BJ (cell line): ENCODE measurements around the gene GPBAR1. TPM values are rescaled to one million over a fixed set of nuclear protein-coding genes. Genes with fewer than 3 reads are reported as not detected.

Experiments
- CTCF ChIA-PET: fragments of 350-600 bp; formaldehyde crosslinking; extraction: SDS; loops from one replicate; lab custom pipeline; 2021; ENCODE audit warnings: antibody characterized with exemption, inconsistent platforms; lab: Yijun Ruan, JAX
- POLR2A ChIA-PET: fragments of 300-600 bp; sonication (Branson Sonifier 250); formaldehyde crosslinking; extraction: SDS; loops from one replicate; lab custom pipeline; 2021; ENCODE audit warnings: antibody characterized with exemption; lab: Charles Lee
- DNase-seq: peaks from one replicate; pipeline ENCODE4 v3.0.0-alpha.2; 2011; ENCODE audit warnings: low read depth
- H3K27me3 ChIP-seq: 2 replicates; pipeline ENCODE4 v1.6.0; 2011; ENCODE audit warnings: low read length; ENCODE audit not compliant: control insufficient read depth, insufficient read depth
- H3K36me3 ChIP-seq: 2 replicates; pipeline ENCODE4 v1.5.1; 2011; ENCODE audit warnings: low read length; ENCODE audit not compliant: control insufficient read depth, insufficient read depth
- H3K4me3 ChIP-seq: 2 replicates; pipeline ENCODE4 v1.5.1; 2011; ENCODE audit warnings: low read depth, mild to moderate bottlenecking, control low read depth, low read length
- CTCF ChIP-seq: IDR thresholded peaks from 2 replicates; pipeline ENCODE4 v1.5.1; 2011; ENCODE audit warnings: low read depth, mild to moderate bottlenecking, control low read depth, inconsistent platforms, low read length, moderate library complexity; ENCODE audit not compliant: insufficient read depth
- polyA plus RNA-seq: library from polyadenylated mRNA; depleted of rRNA; stranded (reverse); fragments of >200 nt; gene quantifications from 2 replicates; pipeline ENCODE4 v1.2.3, GENCODE V29; 2011

The GPBAR1 gene
- polyA plus RNA-seq, 1 experiment, result not detected

GRCh38 chr2:218223046-218223445 lies 37.8 kb upstream of the GPBAR1 start:
- Histone ChIP-seq H3K36me3 (peaks cover 10% of the 10 kb centered on the region), H3K27me3 (no peaks in the 10 kb centered on the region), H3K4me3 (no peak overlapping the region)
- no peak for TF ChIP-seq CTCF
- DNase-seq, result no peak
- ChIA-PET POLR2A (no interaction called here), CTCF (interaction anchor here (1.0 kb wide), 1 partner anchor 8 kb away, joined by 5 read pairs; no protein-coding TSS in a partner anchor)

GRCh38 chr2:218224186-218224585 lies 36.6 kb upstream of the GPBAR1 start:
- no peak overlapping the region for H3K4me3 ChIP-seq
- POLR2A ChIA-PET, result no interaction called here
- H3K36me3 ChIP-seq, result peaks cover 11% of the 10 kb centered on the region
- no peak for TF ChIP-seq CTCF
- CTCF ChIA-PET, result no interaction called here
- DNase-seq, result no peak
- H3K27me3 ChIP-seq, result no peaks in the 10 kb centered on the region

GRCh38 chr2:218226903-218227302 lies 33.9 kb upstream of the GPBAR1 start:
- POLR2A ChIA-PET, result no interaction called here
- Histone ChIP-seq H3K36me3 (peaks cover 21% of the 10 kb centered on the region), H3K4me3 (no peak overlapping the region), H3K27me3 (no peaks in the 10 kb centered on the region)
- CTCF ChIA-PET, result interaction anchor here (1.0 to 3.7 kb wide), 2 partner anchors 30 kb away, joined by 3 to 12 read pairs; no protein-coding TSS in a partner anchor
- TF ChIP-seq CTCF, result no peak
- no peak for DNase-seq

- no peak for DNase-seq
- CTCF ChIA-PET, result interaction anchor here (0.6 to 3.7 kb wide), 5 partner anchors 8 to 177 kb away, joined by 3 to 12 read pairs (median 5); no protein-coding TSS in a partner anchor
- POLR2A ChIA-PET, result interaction anchor here (0.9 kb wide), 1 partner anchor 9 kb away, joined by 3 read pairs; no protein-coding TSS in a partner anchor
- Histone ChIP-seq H3K36me3 (peaks cover 27% of the 10 kb centered on the region), H3K27me3 (no peaks in the 10 kb centered on the region), H3K4me3 (no peak overlapping the region)
- TF ChIP-seq CTCF, result no peak
Observed at GRCh38 chr2:218228366-218229090, 32.3 kb upstream of the GPBAR1 start.

GRCh38 chr2:218229239-218229638 lies 31.6 kb upstream of the GPBAR1 start:
- no peak overlapping the region for H3K4me3 ChIP-seq
- peaks cover 28% of the 10 kb centered on the region for H3K36me3 ChIP-seq
- DNase-seq, result peak; percentile 80
- POLR2A ChIA-PET, result interaction anchor here (0.9 kb wide), 1 partner anchor 10 kb away, joined by 3 read pairs; no protein-coding TSS in a partner anchor
- no peaks in the 10 kb centered on the region for H3K27me3 ChIP-seq
- CTCF ChIA-PET, result interaction anchor here (0.9 to 3.7 kb wide), 5 partner anchors 9 to 63 kb away, joined by 3 to 12 read pairs (median 5); partner anchors contain the start of gene TMBIM1
- no peak for TF ChIP-seq CTCF
